Mucosa of descending colon (tissue), 3 donors: ENCODE results near the gene MTMR2. TPM values are rescaled to one million over a fixed set of nuclear protein-coding genes. Genes with fewer than 3 reads are reported as not detected.

ENCODE experiments used
- ATAC-seq: fragments of 200-7000 bp; cut with Tn5 transposase; one replicate; pipeline ENCODE4 v1.9.1; 2020; ENCODE audit warnings: mild to moderate bottlenecking, moderate library complexity
- DNase-seq, 3 donors: peaks; one replicate each; pipeline ENCODE4 v3.0.0-alpha.2; 2020
- H3K36me3 ChIP-seq: fragments of 200-600 bp; one replicate; pipeline ENCODE4 v1.8.0; 2021; ENCODE audit warnings: low read depth, mild to moderate bottlenecking
- H3K4me1 ChIP-seq: fragments of 200-600 bp; one replicate; pipeline ENCODE4 v1.8.0; 2021; ENCODE audit warnings: low read depth, mild to moderate bottlenecking
- H3K4me3 ChIP-seq: fragments of 200-600 bp; one replicate; pipeline ENCODE4 v1.8.0; 2021; ENCODE audit warnings: mild to moderate bottlenecking
- H3K9me3 ChIP-seq: fragments of 200-600 bp; one replicate; pipeline ENCODE4 v1.8.0; 2021; ENCODE audit warnings: mild to moderate bottlenecking
- intact Hi-C, 2 donors: fragments of 100-400 bp; cut with DNase I in 1 of 2; cut with micrococcal nuclease in 1 of 2; formaldehyde crosslinking; loops; one replicate each; pipeline versions ENCODE4 v1.11.0 to v1.11.1; 2022; cut with DNase I, micrococcal nuclease
- total RNA-seq, 3 donors: library from RNA; stranded (reverse); fragmentation: NEBNext Ultra II Directional in 2 of 3; extraction: Animal tissue kit (Norgen Biotek cat#: 25700) in 2 of 3; gene quantifications; one replicate each; pipeline versions ENCODE4 v1.2.1 to v1.2.4, GENCODE V29; 2021 to 2023
- TF ChIP-seq, protein P1 (sequence below): fragments of 200-600 bp; IDR thresholded peaks from one replicate; pipeline ENCODE4 v1.8.0; 2022; ENCODE audit warnings: antibody characterized with exemption, mild to moderate bottlenecking
- donor health status: DM: no; HTN: no; CAD: no; lungs with moderate emphysema.
- donor health status: DM: no; HTN: no; CAD: no.
- donor health status: DM: no; HTN: yes; CAD: no.

Gene MTMR2
- total RNA-seq, 3 donors from 2014 or later, result 19.9 to 31.1 (median 21.3) TPM

DNA sequence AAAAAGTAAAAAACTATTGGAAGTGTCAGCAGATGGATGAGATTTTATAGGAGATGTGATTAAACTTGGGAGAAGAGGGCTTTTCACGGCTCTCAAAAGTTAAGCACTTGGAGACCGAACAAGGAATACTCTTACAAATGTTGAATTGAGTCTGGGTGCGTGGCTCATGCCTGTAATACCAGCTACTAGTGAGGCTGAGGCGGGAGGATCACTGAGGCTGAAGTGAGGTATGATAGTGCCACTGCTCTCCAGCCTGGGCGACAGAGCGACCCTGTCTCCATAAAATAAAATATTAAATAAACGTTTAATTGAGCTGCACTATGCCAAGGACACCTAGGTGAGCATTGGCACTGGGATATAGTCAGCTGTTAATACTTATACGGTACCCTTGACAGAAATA lies 131.7 kb downstream of the MTMR2 start:
- H3K4me3 ChIP-seq, result no peak overlapping the region
- no peaks in the 10 kb centered on the region for H3K9me3 ChIP-seq
- intact Hi-C loops, result no loop called here
- TF ChIP-seq, protein P1, sequence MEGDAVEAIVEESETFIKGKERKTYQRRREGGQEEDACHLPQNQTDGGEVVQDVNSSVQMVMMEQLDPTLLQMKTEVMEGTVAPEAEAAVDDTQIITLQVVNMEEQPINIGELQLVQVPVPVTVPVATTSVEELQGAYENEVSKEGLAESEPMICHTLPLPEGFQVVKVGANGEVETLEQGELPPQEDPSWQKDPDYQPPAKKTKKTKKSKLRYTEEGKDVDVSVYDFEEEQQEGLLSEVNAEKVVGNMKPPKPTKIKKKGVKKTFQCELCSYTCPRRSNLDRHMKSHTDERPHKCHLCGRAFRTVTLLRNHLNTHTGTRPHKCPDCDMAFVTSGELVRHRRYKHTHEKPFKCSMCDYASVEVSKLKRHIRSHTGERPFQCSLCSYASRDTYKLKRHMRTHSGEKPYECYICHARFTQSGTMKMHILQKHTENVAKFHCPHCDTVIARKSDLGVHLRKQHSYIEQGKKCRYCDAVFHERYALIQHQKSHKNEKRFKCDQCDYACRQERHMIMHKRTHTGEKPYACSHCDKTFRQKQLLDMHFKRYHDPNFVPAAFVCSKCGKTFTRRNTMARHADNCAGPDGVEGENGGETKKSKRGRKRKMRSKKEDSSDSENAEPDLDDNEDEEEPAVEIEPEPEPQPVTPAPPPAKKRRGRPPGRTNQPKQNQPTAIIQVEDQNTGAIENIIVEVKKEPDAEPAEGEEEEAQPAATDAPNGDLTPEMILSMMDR, result no peak
- H3K36me3 ChIP-seq, result no peaks in the 10 kb centered on the region
- ATAC-seq (no peak), DNase-seq (no peak)
- peaks cover 18% of the 10 kb centered on the region for H3K4me1 ChIP-seq

DNA sequence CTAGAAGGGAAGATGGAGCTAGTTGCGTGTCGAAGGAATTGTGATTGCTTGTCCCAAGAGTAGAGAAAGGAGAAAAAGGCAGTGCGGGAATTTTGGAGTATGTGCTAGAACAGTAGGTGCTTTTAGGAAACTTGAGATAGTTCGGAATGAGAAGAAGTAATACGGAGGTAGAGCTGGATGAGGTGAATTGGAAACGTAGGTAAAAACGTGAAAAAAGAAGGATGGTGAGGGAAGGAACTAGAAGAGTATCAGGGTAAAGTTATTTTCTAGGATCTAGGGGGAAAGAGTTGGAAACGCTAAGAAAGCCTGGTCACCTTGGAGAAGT lies 132.2 kb downstream of the MTMR2 start:
- DNase-seq, result no peak
- no peak for ATAC-seq
- no peaks in the 10 kb centered on the region for H3K9me3 ChIP-seq
- peaks cover 18% of the 10 kb centered on the region for H3K4me1 ChIP-seq
- TF ChIP-seq, protein P1, result no peak
- intact Hi-C loops, result no loop called here
- no peaks in the 10 kb centered on the region for H3K36me3 ChIP-seq
- no peak overlapping the region for H3K4me3 ChIP-seq

DNA sequence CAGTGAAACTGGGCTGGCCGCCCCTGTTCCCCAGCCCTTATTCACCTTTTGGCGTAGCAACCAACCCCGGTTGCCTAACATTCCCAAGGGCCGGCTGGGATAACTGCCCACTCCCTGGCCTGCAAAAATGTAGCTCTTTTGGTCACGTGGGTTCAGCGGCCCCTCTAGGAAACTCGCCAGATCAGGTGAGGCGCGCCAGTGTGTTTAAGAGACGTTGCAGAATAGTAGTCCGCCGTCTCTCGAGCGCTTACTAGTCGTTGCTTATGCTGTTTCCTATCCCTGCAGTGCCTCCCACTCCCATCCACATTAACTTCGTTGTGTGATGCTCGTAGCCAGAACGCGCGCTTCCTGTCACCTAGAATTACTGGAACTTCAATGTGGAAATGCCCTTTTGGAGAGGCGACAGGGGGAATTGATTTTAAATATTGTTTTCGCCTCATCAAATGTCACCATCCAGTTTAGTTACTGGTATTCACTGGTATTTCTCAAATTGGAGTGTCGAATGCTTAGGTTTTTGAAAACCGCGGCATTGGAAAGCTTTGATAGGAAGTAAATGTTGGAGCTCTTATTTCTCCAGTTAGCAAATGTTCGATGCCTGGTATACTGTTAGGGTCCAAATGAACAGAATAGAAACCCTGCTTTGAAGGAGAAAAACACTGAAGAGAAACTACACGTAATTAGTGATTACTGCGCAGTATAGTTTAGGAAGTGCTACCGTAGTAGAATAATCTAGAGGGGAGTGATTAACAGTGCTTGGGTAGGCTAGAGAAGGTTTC lies 132.8 kb downstream of the MTMR2 start:
- DNase-seq, result peak; percentile 76 to 81 (median 77)
- Histone ChIP-seq H3K4me3 (peak overlapping the region; percentile 76), H3K4me1 (peaks cover 18% of the 10 kb centered on the region), H3K9me3 (no peaks in the 10 kb centered on the region), H3K36me3 (no peaks in the 10 kb centered on the region)
- peak; percentile 12 for ATAC-seq
- intact Hi-C loops, result no loop called here
- TF ChIP-seq, protein P1, result no peak

DNA sequence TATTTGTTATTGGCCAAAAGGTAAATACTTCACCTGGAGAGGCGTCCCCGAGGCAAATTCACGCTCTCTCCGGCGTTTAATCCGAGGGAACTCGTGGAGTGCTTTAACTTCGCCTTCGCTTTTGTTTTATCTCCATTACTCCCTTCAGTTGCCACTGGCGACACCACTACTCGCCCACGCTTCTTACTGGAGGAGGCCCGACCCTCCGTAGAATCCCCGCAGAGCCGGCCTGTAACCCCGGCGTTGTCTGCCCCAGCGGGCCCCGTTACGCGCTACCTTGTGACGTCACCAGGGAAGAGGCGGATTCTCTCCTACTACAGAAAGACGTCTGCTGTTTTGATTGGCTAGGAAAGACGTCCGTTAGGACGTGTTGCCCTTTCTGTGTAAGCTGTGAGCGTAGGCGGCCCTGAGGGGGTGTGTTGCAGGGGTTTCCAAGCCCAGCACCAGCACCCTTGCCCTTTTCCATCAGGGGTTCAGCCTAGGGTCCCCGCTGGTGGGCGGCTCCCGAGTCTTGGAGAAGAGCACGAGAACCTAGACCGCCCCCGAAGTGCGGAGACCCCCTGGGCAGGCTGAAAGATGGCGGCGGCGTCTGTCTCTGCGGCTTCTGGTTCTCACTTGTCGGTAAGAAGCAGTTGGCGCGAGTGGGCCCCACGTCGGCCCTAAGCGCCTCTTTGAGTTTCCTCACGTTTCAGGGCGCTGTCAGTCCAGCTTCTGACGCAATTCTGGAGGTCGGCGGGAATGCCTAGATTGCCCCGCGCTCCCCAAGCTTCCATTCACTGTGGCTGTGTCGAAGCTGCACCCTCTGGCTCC lies 133.6 kb downstream of the MTMR2 start, which contains the start of gene CEP57:
CEP57 (plus strand) TSS at position 376 of the 810 bp plus-strand sequence; CDS start at position 577, 201 bp downstream.
- DNase-seq, result peak; percentile 92 to 99 (median 94)
- TF ChIP-seq, protein P1, result no peak
- Histone ChIP-seq H3K36me3 (no peaks in the 10 kb centered on the region), H3K9me3 (no peaks in the 10 kb centered on the region), H3K4me3 (peak within 1 kb of the TSS; percentile 76), H3K4me1 (peaks cover 18% of the 10 kb centered on the region)
- peak; percentile 85 for ATAC-seq
- intact Hi-C loops, result no loop called here

- DNase-seq, result peak; percentile 96 to 98 (median 97)
- TF ChIP-seq, protein P1, result no peak
- Histone ChIP-seq H3K36me3 (no peaks in the 10 kb centered on the region), H3K4me3 (peak within 1 kb of the TSS; percentile 76), H3K4me1 (peaks cover 18% of the 10 kb centered on the region), H3K9me3 (no peaks in the 10 kb centered on the region)
- ATAC-seq, result peak; percentile 91
- intact Hi-C loops, result no loop called here
These were observed 134.3 kb downstream of the MTMR2 start, which contains the start of gene FAM76B for GRCh38 chr11:95789506-95790122. FAM76B (minus strand) TSS chr11:95789782; CDS start chr11:95789478, 304 bp downstream.
